ENCODE measurements around the gene TDRD3. TPM values are rescaled to one million over a fixed set of nuclear protein-coding genes. Genes with fewer than 3 reads are reported as not detected.

The TDRD3 gene
- total and polyA plus RNA-seq, 4 donors, result 3.6 to 15.8 (median 6.2) TPM

DNA sequence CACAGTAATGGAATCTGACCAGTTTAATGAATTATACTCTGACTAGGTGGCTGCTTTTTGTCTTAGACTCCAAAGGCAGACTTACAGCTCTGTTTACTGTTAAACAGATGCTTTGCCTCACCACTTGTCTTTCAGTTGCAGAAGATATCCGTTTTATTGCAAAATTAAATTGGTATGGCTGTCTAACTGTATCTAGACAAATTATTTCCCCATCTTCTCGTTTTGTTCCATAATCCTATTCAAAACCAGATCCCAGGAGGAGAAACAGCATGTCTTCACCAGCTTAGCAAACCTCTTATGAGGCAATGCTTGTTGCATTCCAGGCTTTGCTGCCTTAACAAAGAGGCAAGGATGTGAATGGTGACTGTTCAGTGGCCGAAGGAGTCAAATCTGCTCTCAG, 215.6 kb downstream of the TDRD3 start:
- DNase-seq (ENCODE audit: low spot score), result no peak

More for the DNA sequence above, 215.6 kb downstream of the TDRD3 start:
- Histone ChIP-seq H3K9ac (ENCODE audit: low read depth in 1 of 2, low read length in 2 of 2) (no peak overlapping the region), H3K36me3 (ENCODE audit: control insufficient read depth in 4 of 4, insufficient read depth in 3 of 4, low read depth in 1 of 4, low read length in 3 of 4) (no peaks in the 10 kb centered on the region), H3K27ac (ENCODE audit: low read depth in 1 of 2, low read length in 2 of 2) (no peak overlapping the region), H3K27me3 (ENCODE audit: control insufficient read depth in 4 of 4, insufficient read depth in 4 of 4, low read length in 3 of 4) (peaks cover 0 to 3% (median 0%) of the 10 kb centered on the region in 4 donors), H3K4me1 (ENCODE audit: control insufficient read depth in 4 of 4, insufficient read depth in 4 of 4, low read length in 3 of 4) (no peaks in the 10 kb centered on the region), H3K9me3 (ENCODE audit: control insufficient read depth in 4 of 4, low read length in 3 of 4) (no peaks in the 10 kb centered on the region), H3K4me3 (ENCODE audit: low read depth in 1 of 3, low read length in 3 of 3) (no peak overlapping the region)
- 54% methylated on average over 3 of the region's 3 CpGs for WGBS
- TF ChIP-seq, protein P1, sequence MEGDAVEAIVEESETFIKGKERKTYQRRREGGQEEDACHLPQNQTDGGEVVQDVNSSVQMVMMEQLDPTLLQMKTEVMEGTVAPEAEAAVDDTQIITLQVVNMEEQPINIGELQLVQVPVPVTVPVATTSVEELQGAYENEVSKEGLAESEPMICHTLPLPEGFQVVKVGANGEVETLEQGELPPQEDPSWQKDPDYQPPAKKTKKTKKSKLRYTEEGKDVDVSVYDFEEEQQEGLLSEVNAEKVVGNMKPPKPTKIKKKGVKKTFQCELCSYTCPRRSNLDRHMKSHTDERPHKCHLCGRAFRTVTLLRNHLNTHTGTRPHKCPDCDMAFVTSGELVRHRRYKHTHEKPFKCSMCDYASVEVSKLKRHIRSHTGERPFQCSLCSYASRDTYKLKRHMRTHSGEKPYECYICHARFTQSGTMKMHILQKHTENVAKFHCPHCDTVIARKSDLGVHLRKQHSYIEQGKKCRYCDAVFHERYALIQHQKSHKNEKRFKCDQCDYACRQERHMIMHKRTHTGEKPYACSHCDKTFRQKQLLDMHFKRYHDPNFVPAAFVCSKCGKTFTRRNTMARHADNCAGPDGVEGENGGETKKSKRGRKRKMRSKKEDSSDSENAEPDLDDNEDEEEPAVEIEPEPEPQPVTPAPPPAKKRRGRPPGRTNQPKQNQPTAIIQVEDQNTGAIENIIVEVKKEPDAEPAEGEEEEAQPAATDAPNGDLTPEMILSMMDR (IDR thresholded peaks at IDR 0.05; ENCODE audit: low read depth, low read length, missing input control), result no peak
- TF ChIP-seq, protein P2, sequence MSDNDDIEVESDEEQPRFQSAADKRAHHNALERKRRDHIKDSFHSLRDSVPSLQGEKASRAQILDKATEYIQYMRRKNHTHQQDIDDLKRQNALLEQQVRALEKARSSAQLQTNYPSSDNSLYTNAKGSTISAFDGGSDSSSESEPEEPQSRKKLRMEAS (IDR thresholded peaks at IDR 0.05), result no peak
- TF ChIP-seq, protein P3, sequence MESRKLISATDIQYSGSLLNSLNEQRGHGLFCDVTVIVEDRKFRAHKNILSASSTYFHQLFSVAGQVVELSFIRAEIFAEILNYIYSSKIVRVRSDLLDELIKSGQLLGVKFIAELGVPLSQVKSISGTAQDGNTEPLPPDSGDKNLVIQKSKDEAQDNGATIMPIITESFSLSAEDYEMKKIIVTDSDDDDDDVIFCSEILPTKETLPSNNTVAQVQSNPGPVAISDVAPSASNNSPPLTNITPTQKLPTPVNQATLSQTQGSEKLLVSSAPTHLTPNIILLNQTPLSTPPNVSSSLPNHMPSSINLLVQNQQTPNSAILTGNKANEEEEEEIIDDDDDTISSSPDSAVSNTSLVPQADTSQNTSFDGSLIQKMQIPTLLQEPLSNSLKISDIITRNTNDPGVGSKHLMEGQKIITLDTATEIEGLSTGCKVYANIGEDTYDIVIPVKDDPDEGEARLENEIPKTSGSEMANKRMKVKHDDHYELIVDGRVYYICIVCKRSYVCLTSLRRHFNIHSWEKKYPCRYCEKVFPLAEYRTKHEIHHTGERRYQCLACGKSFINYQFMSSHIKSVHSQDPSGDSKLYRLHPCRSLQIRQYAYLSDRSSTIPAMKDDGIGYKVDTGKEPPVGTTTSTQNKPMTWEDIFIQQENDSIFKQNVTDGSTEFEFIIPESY (IDR thresholded peaks at IDR 0.05), result no peak
- TF ChIP-seq GABPA (IDR thresholded peaks at IDR 0.05 in 1 of 2, conservative IDR thresholded peaks at IDR 0.05 in 1 of 2), result no peak
- no peak for TF ChIP-seq EGR1 (IDR thresholded peaks at IDR 0.05; ENCODE audit: low read depth in 2 of 2)
- TF ChIP-seq FOXA1 (IDR thresholded peaks at IDR 0.05), result no peak
- TF ChIP-seq FOXA2 (IDR thresholded peaks at IDR 0.05), result no peak
- TF ChIP-seq HNF4A (conservative IDR thresholded peaks at IDR 0.05), result no peak
- no peak for TF ChIP-seq JUND (IDR thresholded peaks at IDR 0.05)
- TF ChIP-seq, protein P4, sequence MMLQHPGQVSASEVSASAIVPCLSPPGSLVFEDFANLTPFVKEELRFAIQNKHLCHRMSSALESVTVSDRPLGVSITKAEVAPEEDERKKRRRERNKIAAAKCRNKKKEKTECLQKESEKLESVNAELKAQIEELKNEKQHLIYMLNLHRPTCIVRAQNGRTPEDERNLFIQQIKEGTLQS (IDR thresholded peaks at IDR 0.05), result no peak
- TF ChIP-seq NR2F2 (IDR thresholded peaks at IDR 0.05), result no peak
- TF ChIP-seq TAF1 (conservative IDR thresholded peaks at IDR 0.05), result no peak
- no peak for TF ChIP-seq YY1 (IDR thresholded peaks at IDR 0.05)
- TF ChIP-seq, protein P5, sequence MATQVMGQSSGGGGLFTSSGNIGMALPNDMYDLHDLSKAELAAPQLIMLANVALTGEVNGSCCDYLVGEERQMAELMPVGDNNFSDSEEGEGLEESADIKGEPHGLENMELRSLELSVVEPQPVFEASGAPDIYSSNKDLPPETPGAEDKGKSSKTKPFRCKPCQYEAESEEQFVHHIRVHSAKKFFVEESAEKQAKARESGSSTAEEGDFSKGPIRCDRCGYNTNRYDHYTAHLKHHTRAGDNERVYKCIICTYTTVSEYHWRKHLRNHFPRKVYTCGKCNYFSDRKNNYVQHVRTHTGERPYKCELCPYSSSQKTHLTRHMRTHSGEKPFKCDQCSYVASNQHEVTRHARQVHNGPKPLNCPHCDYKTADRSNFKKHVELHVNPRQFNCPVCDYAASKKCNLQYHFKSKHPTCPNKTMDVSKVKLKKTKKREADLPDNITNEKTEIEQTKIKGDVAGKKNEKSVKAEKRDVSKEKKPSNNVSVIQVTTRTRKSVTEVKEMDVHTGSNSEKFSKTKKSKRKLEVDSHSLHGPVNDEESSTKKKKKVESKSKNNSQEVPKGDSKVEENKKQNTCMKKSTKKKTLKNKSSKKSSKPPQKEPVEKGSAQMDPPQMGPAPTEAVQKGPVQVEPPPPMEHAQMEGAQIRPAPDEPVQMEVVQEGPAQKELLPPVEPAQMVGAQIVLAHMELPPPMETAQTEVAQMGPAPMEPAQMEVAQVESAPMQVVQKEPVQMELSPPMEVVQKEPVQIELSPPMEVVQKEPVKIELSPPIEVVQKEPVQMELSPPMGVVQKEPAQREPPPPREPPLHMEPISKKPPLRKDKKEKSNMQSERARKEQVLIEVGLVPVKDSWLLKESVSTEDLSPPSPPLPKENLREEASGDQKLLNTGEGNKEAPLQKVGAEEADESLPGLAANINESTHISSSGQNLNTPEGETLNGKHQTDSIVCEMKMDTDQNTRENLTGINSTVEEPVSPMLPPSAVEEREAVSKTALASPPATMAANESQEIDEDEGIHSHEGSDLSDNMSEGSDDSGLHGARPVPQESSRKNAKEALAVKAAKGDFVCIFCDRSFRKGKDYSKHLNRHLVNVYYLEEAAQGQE (IDR thresholded peaks at IDR 0.05), result no peak
- TF ChIP-seq SP1 (IDR thresholded peaks at IDR 0.05), result no peak
- TF ChIP-seq RAD21 (IDR thresholded peaks at IDR 0.05), result no peak
- TF ChIP-seq RXRA (IDR thresholded peaks at IDR 0.05), result no peak
- TF ChIP-seq HNF4G (IDR thresholded peaks at IDR 0.05), result no peak

Measured in liver (tissue), 9 donors.